Glutamatergic neuron (in vitro differentiated cells): Measurements from ENCODE around the gene KIDINS220. TPM values are rescaled to one million over a fixed set of nuclear protein-coding genes. Genes with fewer than 3 reads are reported as not detected.

Source experiments
- DNase-seq: peaks from one replicate; pipeline ENCODE4 v3.0.0; 2022
- H3K27ac Mint-ChIP-seq: one replicate; pipeline ENCODE4 v1.8.0; 2020; ENCODE audit warnings: mild to moderate bottlenecking, mixed read lengths, inconsistent platforms; ENCODE audit not compliant: unreplicated experiment
- H3K27me3 Mint-ChIP-seq: one replicate; pipeline ENCODE4 v1.8.0; 2020; ENCODE audit warnings: mild to moderate bottlenecking, moderate library complexity, mixed read lengths, inconsistent platforms; ENCODE audit not compliant: unreplicated experiment
- H3K36me3 Mint-ChIP-seq: one replicate; pipeline ENCODE4 v1.8.0; 2020; ENCODE audit warnings: mild to moderate bottlenecking, mixed read lengths, inconsistent platforms; ENCODE audit not compliant: unreplicated experiment
- H3K4me1 Mint-ChIP-seq: one replicate; pipeline ENCODE4 v1.8.0; 2020; ENCODE audit warnings: mild to moderate bottlenecking, low read depth, mixed read lengths, inconsistent platforms; ENCODE audit not compliant: unreplicated experiment
- H3K4me3 Mint-ChIP-seq: one replicate; pipeline ENCODE4 v1.8.0; 2020; ENCODE audit warnings: mild to moderate bottlenecking, mixed read lengths, inconsistent platforms; ENCODE audit not compliant: unreplicated experiment
- H3K9me3 Mint-ChIP-seq: one replicate; pipeline ENCODE4 v1.8.0; 2020; ENCODE audit warnings: mild to moderate bottlenecking, moderate library complexity, mixed read lengths, inconsistent platforms; ENCODE audit not compliant: unreplicated experiment
- CTCF ChIP-seq: fragments of 200-600 bp; sonication (generic); IDR thresholded peaks from one replicate; pipeline ENCODE4 v1.5.0; 2021; ENCODE audit not compliant: partially characterized antibody, unreplicated experiment
- total RNA-seq: library from RNA; stranded (reverse); fragmentation: NEBNext Ultra II Directional; extraction: Animal tissue kit (Norgen Biotek cat#: 25700); gene quantifications from one replicate; pipeline ENCODE4 v1.2.1, GENCODE V29; 2021; ENCODE audit not compliant: unreplicated experiment

Gene KIDINS220
- total RNA-seq, 1 donor from 2014 or later: 188 TPM

DNA sequence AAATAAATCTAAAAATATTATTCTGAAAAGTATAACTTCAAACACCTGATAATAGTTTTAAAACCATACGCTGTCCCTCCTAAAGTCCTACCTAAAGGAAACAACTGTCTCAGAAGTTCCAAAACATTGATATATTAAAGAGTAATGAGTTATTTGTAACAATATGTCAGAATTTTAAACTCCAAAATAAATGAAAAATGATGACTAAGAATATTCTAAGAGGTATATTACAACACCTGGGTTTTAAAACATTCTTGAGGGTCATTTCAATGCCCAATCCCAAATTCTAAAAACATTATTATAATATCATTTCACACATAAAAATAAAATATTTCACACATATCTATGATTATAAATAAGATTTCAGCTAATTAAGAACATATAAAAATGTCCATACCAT is 20.2 kb downstream of the KIDINS220 start:
- peaks cover 3% of the 10 kb centered on the region for H3K4me1 Mint-ChIP-seq
- H3K36me3 Mint-ChIP-seq: no peaks in the 10 kb centered on the region
- no peak for TF ChIP-seq CTCF
- no peaks in the 10 kb centered on the region for H3K9me3 Mint-ChIP-seq
- H3K4me3 Mint-ChIP-seq: no peak overlapping the region
- no peak overlapping the region for H3K27ac Mint-ChIP-seq
- H3K27me3 Mint-ChIP-seq: no peaks in the 10 kb centered on the region
- no peak for DNase-seq

GRCh38 chr2:8806885-8807704 is 30.3 kb downstream of the KIDINS220 start:
- peaks cover 2% of the 10 kb centered on the region for H3K27me3 Mint-ChIP-seq
- TF ChIP-seq CTCF: no peak
- H3K9me3 Mint-ChIP-seq: no peaks in the 10 kb centered on the region
- no peak for DNase-seq
- no peak overlapping the region for H3K27ac Mint-ChIP-seq
- H3K4me1 Mint-ChIP-seq: no peaks in the 10 kb centered on the region
- H3K4me3 Mint-ChIP-seq: no peak overlapping the region
- H3K36me3 Mint-ChIP-seq: peaks cover 8% of the 10 kb centered on the region

DNA sequence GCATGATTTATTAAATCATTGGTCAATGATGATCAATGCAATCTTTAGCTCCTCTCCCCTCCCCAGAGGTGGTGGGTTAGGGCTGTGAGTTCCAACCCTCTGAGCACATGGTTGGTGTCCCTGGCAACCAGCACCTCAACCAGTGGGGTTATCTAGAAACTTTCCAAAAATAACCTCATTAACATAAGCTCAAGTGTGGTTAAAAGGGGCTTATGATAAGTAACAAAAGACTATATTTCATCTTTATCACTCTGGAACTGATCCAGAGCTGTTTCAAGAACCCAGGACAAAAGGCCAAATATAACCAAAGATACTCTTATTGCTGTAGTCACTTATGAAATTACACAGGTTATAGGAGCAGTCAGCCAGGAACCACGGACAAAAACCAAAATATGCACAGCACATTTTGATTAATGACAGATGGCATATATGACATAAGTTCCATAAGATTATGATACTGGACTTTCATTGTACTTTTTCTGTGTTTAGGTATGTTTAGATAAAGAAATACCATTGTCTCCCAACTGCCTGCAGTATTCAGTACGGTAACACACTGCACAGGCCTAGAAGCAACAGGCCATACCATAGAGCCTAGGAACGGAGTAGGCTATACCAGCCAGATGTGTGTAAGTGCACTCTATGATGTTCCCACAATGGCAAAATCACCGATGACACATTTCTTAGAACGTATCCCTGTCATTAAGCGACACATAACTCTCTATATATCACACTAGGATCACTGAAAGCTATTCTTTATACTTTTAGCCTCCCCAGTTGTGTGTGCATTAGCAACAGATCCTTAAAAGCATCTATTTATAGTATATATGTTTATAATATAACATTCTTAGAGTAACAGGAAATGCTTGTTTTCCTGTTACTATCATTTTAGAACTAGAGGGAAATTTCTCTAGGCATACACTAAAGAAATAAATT is 31.9 kb downstream of the KIDINS220 start:
- Mint-ChIP-seq H3K4me3 (no peak overlapping the region), H3K4me1 (no peaks in the 10 kb centered on the region)
- TF ChIP-seq CTCF: no peak

DNA sequence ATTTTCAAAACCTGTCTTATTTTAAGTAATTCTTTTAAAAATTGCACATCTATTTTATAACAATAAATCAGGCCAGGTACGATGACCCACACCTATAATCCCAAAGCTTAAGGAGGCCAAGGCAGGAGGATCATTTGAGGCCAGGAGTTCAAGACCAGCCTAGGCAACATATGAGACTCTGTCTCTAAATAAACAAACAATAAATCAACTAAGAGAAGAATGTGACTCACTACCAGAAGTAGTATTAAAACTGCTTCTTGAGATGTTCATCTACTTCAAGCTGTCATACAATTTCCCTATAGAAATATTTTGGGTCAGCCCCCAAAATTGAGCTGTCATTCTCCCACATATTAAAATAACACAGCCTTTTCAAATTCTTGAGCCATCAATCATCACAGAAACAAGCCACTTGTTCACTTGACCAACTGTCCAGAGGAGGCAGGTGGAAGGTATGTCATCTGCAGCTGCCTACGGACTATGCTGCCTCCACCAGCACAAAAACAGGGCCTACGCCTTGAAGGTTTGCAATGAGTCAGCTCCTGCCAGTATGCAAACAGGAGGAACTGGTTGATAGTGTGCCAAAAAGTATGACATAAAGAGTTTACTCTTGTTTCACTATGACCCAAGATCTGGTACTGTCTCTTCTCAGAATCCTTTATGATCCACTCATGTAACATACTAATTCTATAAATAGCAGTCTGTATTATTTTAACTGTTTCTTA is 33.6 kb downstream of the KIDINS220 start:
- no peak for TF ChIP-seq CTCF
- H3K4me3 Mint-ChIP-seq: no peak overlapping the region
- DNase-seq: no peak
- no peak overlapping the region for H3K27ac Mint-ChIP-seq
- no peaks in the 10 kb centered on the region for H3K36me3 Mint-ChIP-seq
- H3K27me3 Mint-ChIP-seq: peaks cover 2% of the 10 kb centered on the region
- no peaks in the 10 kb centered on the region for H3K9me3 Mint-ChIP-seq
- H3K4me1 Mint-ChIP-seq: no peaks in the 10 kb centered on the region

More for the DNA sequence above, 31.9 kb downstream of the KIDINS220 start:
- peaks cover 8% of the 10 kb centered on the region for H3K36me3 Mint-ChIP-seq
- H3K9me3 Mint-ChIP-seq: no peaks in the 10 kb centered on the region
- H3K27ac Mint-ChIP-seq: no peak overlapping the region
- H3K27me3 Mint-ChIP-seq: peaks cover 2% of the 10 kb centered on the region
- no peak for DNase-seq
